GM23248 (cell line): ENCODE measurements around the gene TSHZ2. TPM values are rescaled to one million over a fixed set of nuclear protein-coding genes. Genes with fewer than 3 reads are reported as not detected.

Source experiments
- DNase-seq: peaks from one replicate; pipeline ENCODE4 v3.0.0-alpha.2; 2015
- H2AFZ ChIP-seq: fragments of 200-600 bp; sonication (generic); 2 replicates; pipeline ENCODE4 v1.6.1; 2016; ENCODE audit warnings: antibody characterized with exemption
- H3F3A ChIP-seq: fragments of 200-600 bp; sonication (generic); 2 replicates; pipeline ENCODE4 v1.6.1; 2016; ENCODE audit warnings: mild to moderate bottlenecking, antibody characterized with exemption, mixed run types; ENCODE audit not compliant: insufficient read depth
- H3K27ac ChIP-seq: fragments of 200-600 bp; sonication (generic); 2 replicates; pipeline ENCODE4 v1.5.1; 2016; ENCODE audit warnings: mild to moderate bottlenecking
- H3K27me3 ChIP-seq: fragments of 200-600 bp; sonication (generic); replicated peaks from 2 replicates; pipeline ENCODE4 v1.6.1; 2016; ENCODE audit warnings: mild to moderate bottlenecking; ENCODE audit not compliant: insufficient read depth
- H3K36me3 ChIP-seq: fragments of 200-600 bp; sonication (generic); 2 replicates; pipeline ENCODE4 v1.6.1; 2016; ENCODE audit warnings: low read depth, mild to moderate bottlenecking
- H3K4me1 ChIP-seq: fragments of 200-600 bp; sonication (generic); 2 replicates; pipeline ENCODE4 v1.6.1; 2016; ENCODE audit warnings: mild to moderate bottlenecking; ENCODE audit not compliant: insufficient read depth
- H3K4me2 ChIP-seq: fragments of 200-600 bp; sonication (generic); one replicate; pipeline ENCODE4 v1.6.1; 2016; ENCODE audit warnings: mild to moderate bottlenecking; ENCODE audit not compliant: unreplicated experiment
- H3K4me3 ChIP-seq: fragments of 200-600 bp; sonication (generic); 2 replicates; pipeline ENCODE4 v1.5.1; 2016; ENCODE audit warnings: mild to moderate bottlenecking
- H3K79me2 ChIP-seq: fragments of 200-600 bp; sonication (generic); 2 replicates; pipeline ENCODE4 v1.6.1; 2016; ENCODE audit warnings: mild to moderate bottlenecking; ENCODE audit not compliant: insufficient read depth
- H3K9ac ChIP-seq: fragments of 200-600 bp; sonication (generic); 2 replicates; pipeline ENCODE4 v1.6.1; 2016; ENCODE audit warnings: mild to moderate bottlenecking
- H3K9me2 ChIP-seq: fragments of 200-600 bp; sonication (generic); 2 replicates; pipeline ENCODE4 v1.6.1; 2016; ENCODE audit warnings: mixed run types, mild to moderate bottlenecking, moderate library complexity; ENCODE audit not compliant: insufficient read depth
- H3K9me3 ChIP-seq: fragments of 200-600 bp; sonication (generic); one replicate; pipeline ENCODE4 v1.6.1; 2017; ENCODE audit warnings: low read depth
- H4K20me1 ChIP-seq: fragments of 200-600 bp; sonication (generic); 2 replicates; pipeline ENCODE4 v1.6.0; 2016; ENCODE audit not compliant: insufficient read depth
- EZH2 ChIP-seq: fragments of 200-600 bp; sonication (generic); IDR thresholded peaks from 2 replicates; pipeline ENCODE4 v1.6.1; 2018; ENCODE audit warnings: antibody characterized with exemption, mild to moderate bottlenecking; ENCODE audit not compliant: insufficient read depth, poor library complexity, severe bottlenecking
- EZH2phosphoT487 ChIP-seq: fragments of 200-600 bp; sonication (generic); IDR thresholded peaks from 2 replicates; pipeline ENCODE4 v1.6.1; 2018; ENCODE audit warnings: antibody characterized with exemption, moderate library complexity, mild to moderate bottlenecking, low read depth; ENCODE audit not compliant: insufficient read depth
- WGBS, 2 experiments: methylation state at CpG; one replicate each; pipeline ENCODE4 v1.1.6; 2015 to 2017; ENCODE audit warnings: low lambda C conversion rate in 2 of 2, low coverage in 1 of 2; ENCODE audit errors: missing lambda C conversion rate in 2 of 2; 5-methylcytosine and 5-hydroxymethylcytosine counted together
- in situ Hi-C: fragments of 300-500 bp; cut with MboI; formaldehyde crosslinking; loops from 2 replicates; pipeline ENCODE4 v1.15.0; 2020
- polyA plus RNA-seq: library from polyadenylated mRNA; unstranded; fragments of >200 nt; fragmentation: Nextera tagmentation; extraction: Ambion mirVana; gene quantifications from 2 replicates; pipeline ENCODE4 v1.2.1, GENCODE V29; 2016
- total RNA-seq: library from RNA; depleted of rRNA; stranded (reverse); fragments of >200 nt; shearing (Covaris generic); gene quantifications from 2 replicates; pipeline ENCODE4 v1.2.3, GENCODE V29; 2014

Gene TSHZ2
- total and polyA plus RNA-seq, 2 experiments from 2014 or later, result 4.5 to 13.4 TPM

DNA sequence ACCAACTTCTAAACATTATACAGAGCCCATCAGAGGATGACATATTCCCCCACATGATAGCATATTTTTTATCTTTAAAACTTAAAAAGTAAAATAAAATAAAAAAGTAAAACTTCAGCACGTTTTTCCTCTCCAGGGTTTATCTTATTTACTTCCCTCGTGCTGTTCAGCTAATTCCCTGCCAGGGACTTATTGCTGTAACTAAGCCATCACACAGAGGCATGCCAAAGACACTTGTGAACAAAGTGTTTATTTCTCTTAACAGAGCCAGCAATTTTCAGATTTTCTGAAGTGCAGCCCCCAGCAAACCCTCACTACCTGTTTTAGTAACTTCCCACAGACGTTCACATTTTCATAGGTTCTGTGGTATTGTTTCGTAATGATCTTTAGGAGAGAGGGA lies 327.7 kb downstream of the TSHZ2 start:
- Histone ChIP-seq H3K27ac (no peak overlapping the region), H3K4me1 (peaks cover 11% of the 10 kb centered on the region; the same call in 1 of the 2 replicates), H3K4me3 (no peak overlapping the region), H3K9me2 (no peaks in the 10 kb centered on the region), H3K79me2 (no peaks in the 10 kb centered on the region), H3K9me3 (no peaks in the 10 kb centered on the region), H3F3A (no peaks in the 10 kb centered on the region), H3K36me3 (no peaks in the 10 kb centered on the region), H4K20me1 (no peaks in the 10 kb centered on the region), H3K9ac (no peak overlapping the region), H2AFZ (no peak overlapping the region), H3K27me3 (no peaks in the 10 kb centered on the region), H3K4me2 (no peak overlapping the region)
- no peak for TF ChIP-seq EZH2phosphoT487
- 44 to 53% methylated on average over 4 of the region's 4 CpGs for WGBS, 2 experiments
- no peak for DNase-seq
- in situ Hi-C loops, result no loop called here

DNA sequence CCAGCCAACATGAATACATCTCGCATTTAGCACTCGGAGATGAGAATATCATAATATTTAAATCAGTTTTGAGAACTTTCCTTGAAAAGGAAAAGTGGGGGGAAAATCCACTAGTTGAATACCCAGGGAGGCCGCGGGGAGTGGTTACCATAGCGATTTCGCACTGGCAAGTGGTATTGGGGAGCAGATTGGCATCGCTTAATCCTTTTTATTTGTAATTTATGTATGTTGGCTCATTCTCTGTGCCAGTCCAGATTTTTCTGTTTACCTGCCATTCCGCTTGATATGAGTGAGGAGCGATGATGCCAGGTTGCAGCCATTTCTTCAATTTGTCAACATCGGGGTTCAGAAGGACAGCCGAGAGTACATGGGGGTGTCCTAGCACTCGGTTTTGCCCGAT lies 329.7 kb downstream of the TSHZ2 start:
- H3K36me3 ChIP-seq, result no peaks in the 10 kb centered on the region
- H3K4me3 ChIP-seq, result no peak overlapping the region
- no peak for DNase-seq
- no peak overlapping the region for H3K9ac ChIP-seq
- H4K20me1 ChIP-seq, result no peaks in the 10 kb centered on the region
- no peak overlapping the region for H2AFZ ChIP-seq
- no peak overlapping the region for H3K27ac ChIP-seq
- no peaks in the 10 kb centered on the region for H3K27me3 ChIP-seq
- no peaks in the 10 kb centered on the region for H3F3A ChIP-seq
- TF ChIP-seq EZH2 (no peak), EZH2phosphoT487 (no peak)
- H3K9me3 ChIP-seq, result no peaks in the 10 kb centered on the region
- H3K79me2 ChIP-seq, result no peaks in the 10 kb centered on the region
- in situ Hi-C loops, result no loop called here
- H3K4me2 ChIP-seq, result no peak overlapping the region
- no peaks in the 10 kb centered on the region for H3K4me1 ChIP-seq
- no peaks in the 10 kb centered on the region for H3K9me2 ChIP-seq
- 95 to 96% methylated on average over 13 of the region's 13 CpGs for WGBS, 2 experiments

DNA sequence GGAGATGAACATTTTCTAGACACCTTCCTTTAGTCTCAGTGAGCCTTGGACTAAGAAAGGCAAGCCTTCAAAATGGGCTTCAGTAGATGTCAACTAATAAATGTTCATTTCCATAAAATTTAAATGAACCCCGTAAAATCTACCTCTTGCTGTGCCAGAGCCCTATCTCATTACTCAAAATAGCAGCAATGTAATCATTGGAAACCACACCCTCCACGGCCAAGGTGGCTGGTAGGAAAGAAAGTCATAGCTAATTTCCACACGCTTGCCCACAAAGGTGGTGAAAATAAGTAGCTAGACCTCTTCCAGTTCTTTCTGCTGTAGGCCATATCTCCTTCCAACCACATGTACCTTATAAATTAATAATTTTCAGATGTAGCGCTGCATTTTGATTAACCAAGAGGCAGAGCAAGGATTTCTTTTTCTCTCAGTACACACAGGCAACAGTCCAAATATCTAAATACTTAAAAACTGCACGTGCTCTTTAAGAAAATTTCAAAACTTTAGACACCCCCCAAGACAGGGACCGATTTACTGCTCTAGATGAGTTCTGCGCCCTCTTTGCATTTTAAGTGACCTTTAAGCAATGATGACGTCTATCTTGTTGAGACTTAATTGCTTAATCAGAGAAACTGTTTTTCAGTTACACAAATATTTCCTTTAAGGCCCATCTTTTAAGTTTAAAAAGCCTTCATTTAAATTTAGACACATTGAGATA lies 330.7 kb downstream of the TSHZ2 start:
- H4K20me1 ChIP-seq, result no peaks in the 10 kb centered on the region
- no peaks in the 10 kb centered on the region for H3K36me3 ChIP-seq
- H3K9ac ChIP-seq, result no peak overlapping the region
- DNase-seq, result no peak
- no peaks in the 10 kb centered on the region for H3K9me2 ChIP-seq
- in situ Hi-C loops, result no loop called here
- H3K4me1 ChIP-seq, result no peaks in the 10 kb centered on the region
- H3K27me3 ChIP-seq, result no peaks in the 10 kb centered on the region
- no peak overlapping the region for H3K4me3 ChIP-seq
- H2AFZ ChIP-seq, result no peak overlapping the region
- no peaks in the 10 kb centered on the region for H3K79me2 ChIP-seq
- H3F3A ChIP-seq, result no peaks in the 10 kb centered on the region
- WGBS, 2 experiments, result 87% methylated on average over 8 of the region's 8 CpGs
- no peaks in the 10 kb centered on the region for H3K9me3 ChIP-seq
- H3K4me2 ChIP-seq, result no peak overlapping the region
- no peak for TF ChIP-seq EZH2phosphoT487
- TF ChIP-seq EZH2, result no peak
- no peak overlapping the region for H3K27ac ChIP-seq

DNA sequence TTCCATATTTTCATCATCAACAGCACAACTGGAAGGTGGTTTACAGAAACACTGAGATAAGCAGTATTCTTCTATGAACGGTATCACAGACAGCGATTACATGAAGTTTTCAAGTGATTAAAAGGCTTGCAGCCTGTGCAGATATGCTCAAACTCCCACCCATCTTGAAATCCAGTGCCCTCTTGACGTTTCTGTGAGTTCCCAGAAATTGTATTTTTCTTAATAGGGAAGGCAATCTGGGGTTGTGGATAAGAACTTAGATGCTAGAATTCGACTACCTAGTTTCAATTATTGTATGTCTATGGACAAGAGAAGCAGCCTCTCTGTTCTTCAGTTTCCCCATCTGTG lies 331.2 kb downstream of the TSHZ2 start:
- H3K27me3 ChIP-seq, result no peaks in the 10 kb centered on the region
- in situ Hi-C loops, result no loop called here
- no peak overlapping the region for H3K27ac ChIP-seq
- DNase-seq, result no peak
- H2AFZ ChIP-seq, result no peak overlapping the region
- no peak overlapping the region for H3K4me3 ChIP-seq
- TF ChIP-seq EZH2 (no peak), EZH2phosphoT487 (no peak)
- H3K36me3 ChIP-seq, result no peaks in the 10 kb centered on the region
- H3K79me2 ChIP-seq, result no peaks in the 10 kb centered on the region
- H3K9ac ChIP-seq, result no peak overlapping the region
- H3K9me2 ChIP-seq, result no peaks in the 10 kb centered on the region
- H4K20me1 ChIP-seq, result no peaks in the 10 kb centered on the region
- H3K9me3 ChIP-seq, result no peaks in the 10 kb centered on the region
- WGBS, 2 experiments, result 75 to 85% methylated on average over 4 of the region's 4 CpGs
- no peaks in the 10 kb centered on the region for H3K4me1 ChIP-seq
- H3K4me2 ChIP-seq, result no peak overlapping the region
- H3F3A ChIP-seq, result no peaks in the 10 kb centered on the region

DNA sequence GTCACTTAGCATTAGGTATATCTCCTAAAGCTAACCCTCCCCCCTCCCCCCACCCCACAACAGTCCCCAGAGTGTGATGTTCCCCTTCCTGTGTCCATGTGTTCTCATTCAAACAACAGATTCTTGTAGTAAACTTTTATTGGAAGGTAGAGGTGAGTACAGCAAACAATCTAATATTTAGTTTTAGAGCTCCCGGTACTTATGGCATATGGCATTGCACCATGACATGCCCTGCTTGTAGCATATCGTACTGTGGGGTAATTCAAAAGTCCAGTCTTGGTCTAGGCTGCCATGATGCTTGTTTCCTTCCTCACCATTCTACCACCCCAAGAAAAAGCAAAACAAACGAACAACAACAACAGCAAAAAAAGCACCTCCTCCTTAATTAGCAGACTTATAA lies 332.0 kb downstream of the TSHZ2 start:
- H3K79me2 ChIP-seq, result no peaks in the 10 kb centered on the region
- no peak overlapping the region for H3K27ac ChIP-seq
- no peak overlapping the region for H3K9ac ChIP-seq
- no peak for TF ChIP-seq EZH2phosphoT487
- no peak for TF ChIP-seq EZH2
- 74 to 81% methylated on average over 3 of the region's 3 CpGs for WGBS, 2 experiments
- no peaks in the 10 kb centered on the region for H3K4me1 ChIP-seq
- no peak overlapping the region for H3K4me3 ChIP-seq
- no peaks in the 10 kb centered on the region for H3F3A ChIP-seq
- H3K4me2 ChIP-seq, result no peak overlapping the region
- no peaks in the 10 kb centered on the region for H3K27me3 ChIP-seq
- no peak for DNase-seq
- H4K20me1 ChIP-seq, result no peaks in the 10 kb centered on the region
- H3K9me3 ChIP-seq, result no peaks in the 10 kb centered on the region
- H3K36me3 ChIP-seq, result no peaks in the 10 kb centered on the region
- no peaks in the 10 kb centered on the region for H3K9me2 ChIP-seq
- in situ Hi-C loops, result no loop called here
- H2AFZ ChIP-seq, result no peak overlapping the region
